Neural progenitor cell (in vitro differentiated cells): ENCODE results near the gene POLR1C.

ENCODE experiments used
- EZH2 ChIP-seq: fragments of 200-600 bp; sonication (generic); IDR thresholded peaks from 2 replicates; pipeline ENCODE4 v1.6.1; 2017; ENCODE audit warnings: antibody characterized with exemption, mild to moderate bottlenecking, moderate library complexity
- TF ChIP-seq, protein P1 (sequence below): fragments of 200-600 bp; sonication (generic); IDR thresholded peaks from 2 replicates; pipeline ENCODE4 v1.5.1; 2017; ENCODE audit warnings: antibody characterized with exemption, mild to moderate bottlenecking

DNA sequence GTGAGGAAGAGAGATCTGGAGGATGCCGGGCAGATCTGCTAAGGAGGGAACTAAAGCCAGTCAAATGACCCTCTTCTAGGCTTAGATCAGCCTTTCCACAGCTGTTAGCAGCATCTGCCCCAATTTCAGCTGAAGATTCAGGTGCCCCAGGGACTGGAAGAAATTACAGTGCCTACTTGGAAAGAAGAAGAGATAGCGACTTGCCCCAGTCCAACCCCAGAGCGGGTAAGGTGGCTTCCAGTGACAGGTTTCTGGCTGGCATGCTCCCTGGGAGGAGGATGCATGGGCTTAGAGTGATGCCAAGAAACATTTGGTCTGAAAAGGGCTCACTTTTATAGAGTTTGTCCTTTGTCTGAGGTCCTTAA is 38.9 kb upstream of the POLR1C start:
- TF ChIP-seq EZH2 = no peak
- TF ChIP-seq, protein P1, sequence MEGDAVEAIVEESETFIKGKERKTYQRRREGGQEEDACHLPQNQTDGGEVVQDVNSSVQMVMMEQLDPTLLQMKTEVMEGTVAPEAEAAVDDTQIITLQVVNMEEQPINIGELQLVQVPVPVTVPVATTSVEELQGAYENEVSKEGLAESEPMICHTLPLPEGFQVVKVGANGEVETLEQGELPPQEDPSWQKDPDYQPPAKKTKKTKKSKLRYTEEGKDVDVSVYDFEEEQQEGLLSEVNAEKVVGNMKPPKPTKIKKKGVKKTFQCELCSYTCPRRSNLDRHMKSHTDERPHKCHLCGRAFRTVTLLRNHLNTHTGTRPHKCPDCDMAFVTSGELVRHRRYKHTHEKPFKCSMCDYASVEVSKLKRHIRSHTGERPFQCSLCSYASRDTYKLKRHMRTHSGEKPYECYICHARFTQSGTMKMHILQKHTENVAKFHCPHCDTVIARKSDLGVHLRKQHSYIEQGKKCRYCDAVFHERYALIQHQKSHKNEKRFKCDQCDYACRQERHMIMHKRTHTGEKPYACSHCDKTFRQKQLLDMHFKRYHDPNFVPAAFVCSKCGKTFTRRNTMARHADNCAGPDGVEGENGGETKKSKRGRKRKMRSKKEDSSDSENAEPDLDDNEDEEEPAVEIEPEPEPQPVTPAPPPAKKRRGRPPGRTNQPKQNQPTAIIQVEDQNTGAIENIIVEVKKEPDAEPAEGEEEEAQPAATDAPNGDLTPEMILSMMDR = no peak
